A549 treated with dexamethasone at 1 μM for 4 hours (cell line): ENCODE data around the gene ABCC2. TPM values are rescaled to one million over a fixed set of nuclear protein-coding genes. Genes with fewer than 3 reads are reported as not detected.

Experiments
- total RNA-seq: library from RNA; stranded (reverse); fragments of 200-300 nt; extraction: Qiagen RNA extraction; gene quantifications from 5 replicates; pipeline ENCODE4 v1.2.3, GENCODE V29; 2022

The ABCC2 gene
- 85.6 to 114 TPM (median 103 TPM) in 5 replicates for total RNA-seq

GRCh38 chr10:99782447-99783286, at the start of gene ABCC2:
Gene ABCC2, plus strand, starts transcription at chr10:99782640. Its CDS starts 205 bp downstream, at chr10:99782845.

Other genes with a start within 250 kb of the ABCC2 start
- 0.05 TPM in 2 of 5 replicates, not detected in the others for gene NKX2-3, start 249.7 kb upstream of the ABCC2 start, total RNA-seq
- 21.0 to 26.3 TPM (median 23.6 TPM) in 5 replicates for gene SLC25A28, start 162.2 kb upstream of the ABCC2 start, total RNA-seq
- 7.4 to 12.0 TPM (median 10.6 TPM) in 5 replicates for gene ENTPD7, start 123.1 kb upstream of the ABCC2 start, total RNA-seq
- 24.9 to 36.0 TPM (median 32.8 TPM) in 5 replicates for gene COX15, start 50.5 kb upstream of the ABCC2 start, total RNA-seq
- gene CUTC, start 50.4 kb upstream of the ABCC2 start, total RNA-seq: 30.4 to 34.4 TPM (median 32.6 TPM) in 5 replicates
- 17.8 to 26.3 TPM (median 20.9 TPM) in 5 replicates for gene DNMBP, start 227.3 kb downstream of the ABCC2 start, total RNA-seq